Neuronal stem cell (in vitro differentiated cells): ENCODE results near the gene PLD2.

Experiments used
- DNase-seq: peaks from one replicate; pipeline ENCODE4 v3.0.0-alpha.2; 2013; ENCODE audit warnings: low spot score
- H2AFZ ChIP-seq: one replicate; pipeline ENCODE4 v1.6.1; 2013; ENCODE audit warnings: mild to moderate bottlenecking, low read length, inconsistent platforms
- H2AK5ac ChIP-seq: 2 replicates; pipeline ENCODE4 v1.6.1; 2013; ENCODE audit warnings: low read depth, mild to moderate bottlenecking, inconsistent platforms, low read length, moderate library complexity, mixed read lengths
- H2BK120ac ChIP-seq: 2 replicates; pipeline ENCODE4 v1.6.1; 2013; ENCODE audit warnings: low read depth, mild to moderate bottlenecking, inconsistent platforms, low read length, moderate library complexity, mixed read lengths
- H2BK12ac ChIP-seq: one replicate; pipeline ENCODE4 v1.6.1; 2013; ENCODE audit warnings: low read length, inconsistent platforms
- H2BK15ac ChIP-seq: 2 replicates; pipeline ENCODE4 v1.6.1; 2013; ENCODE audit warnings: mild to moderate bottlenecking, low read length, inconsistent platforms, mixed read lengths
- H2BK5ac ChIP-seq: one replicate; pipeline ENCODE4 v1.6.1; 2013; ENCODE audit warnings: inconsistent platforms, mild to moderate bottlenecking, low read length, moderate library complexity
- H3K14ac ChIP-seq: one replicate; pipeline ENCODE4 v1.6.1; 2013; ENCODE audit warnings: low read length, inconsistent platforms
- H3K18ac ChIP-seq: 2 replicates; pipeline ENCODE4 v1.6.1; 2013; ENCODE audit warnings: low read length, inconsistent platforms
- H3K23ac ChIP-seq: 2 replicates; pipeline ENCODE4 v1.6.1; 2013; ENCODE audit warnings: low read depth, mild to moderate bottlenecking, mixed read lengths, low read length, inconsistent platforms; ENCODE audit not compliant: poor library complexity
- H3K27ac ChIP-seq: replicated peaks from 3 replicates; pipeline ENCODE4 v1.5.1; 2013; ENCODE audit warnings: low read length, inconsistent platforms
- H3K27me3 ChIP-seq, 3 experiments: 2 replicates each; pipeline ENCODE4 v1.6.1; 2013; ENCODE audit warnings: low read length in 3 of 3, mild to moderate bottlenecking in 2 of 3, inconsistent platforms in 1 of 3, low read depth in 1 of 3, mixed read lengths in 1 of 3, moderate library complexity in 1 of 3; ENCODE audit not compliant: control insufficient read depth in 3 of 3, insufficient read depth in 3 of 3
- H3K36me3 ChIP-seq, 2 donors: replicated peaks in 1 of 2; 2 replicates each; pipeline ENCODE4 v1.6.1; 2013; ENCODE audit warnings: low read length in 2 of 2; ENCODE audit not compliant: control insufficient read depth in 2 of 2, insufficient read depth in 2 of 2
- H3K4ac ChIP-seq: 2 replicates; pipeline ENCODE4 v1.6.1; 2013; ENCODE audit warnings: inconsistent platforms, mild to moderate bottlenecking, low read length, moderate library complexity
- H3K4me1 ChIP-seq, 2 donors: 1 replicate in 1 of 2; 2 replicates in 1 of 2; pipeline ENCODE4 v1.6.1; 2013; ENCODE audit warnings: low read length in 2 of 2, low read depth in 1 of 2; ENCODE audit not compliant: control insufficient read depth in 2 of 2, insufficient read depth in 1 of 2
- H3K4me2 ChIP-seq: one replicate; pipeline ENCODE4 v1.6.1; 2013; ENCODE audit warnings: mild to moderate bottlenecking, low read length, inconsistent platforms; ENCODE audit not compliant: insufficient read depth, poor library complexity, severe bottlenecking
- H3K4me3 ChIP-seq, 2 donors: 2 replicates each; pipeline ENCODE4 v1.5.1; 2013; ENCODE audit warnings: low read length in 2 of 2, mild to moderate bottlenecking in 2 of 2, inconsistent platforms in 1 of 2, moderate library complexity in 1 of 2
- H3K79me1 ChIP-seq: one replicate; pipeline ENCODE4 v1.6.1; 2013; ENCODE audit warnings: low read depth, mild to moderate bottlenecking, inconsistent platforms, low read length, moderate library complexity
- H3K9ac ChIP-seq: one replicate; pipeline ENCODE4 v1.6.1; 2013; ENCODE audit warnings: mild to moderate bottlenecking, low read depth, low read length, inconsistent platforms; ENCODE audit not compliant: poor library complexity
- H3K9me3 ChIP-seq, 2 donors: replicated peaks in 1 of 2; 2 replicates each; pipeline versions ENCODE3 to v1.6.1; 2013; ENCODE audit warnings: low read length in 2 of 2, mild to moderate bottlenecking in 2 of 2, inconsistent platforms in 1 of 2, low read depth in 1 of 2, mixed read lengths in 1 of 2, moderate library complexity in 1 of 2; ENCODE audit not compliant: control insufficient read depth in 2 of 2, insufficient read depth in 1 of 2
- H4K8ac ChIP-seq: one replicate; pipeline ENCODE4 v1.6.1; 2013; ENCODE audit warnings: low read depth, mild to moderate bottlenecking, inconsistent platforms, low read length, moderate library complexity
- H4K91ac ChIP-seq: one replicate; pipeline ENCODE4 v1.6.1; 2013; ENCODE audit warnings: low read length, low read depth, mild to moderate bottlenecking, inconsistent platforms; ENCODE audit not compliant: poor library complexity
- WGBS, 2 donors: extraction: QIAGEN DNeasy Blood & Tissue Kit; methylation state at CpG; one replicate each; pipeline ENCODE4 v1.1.7; 2013; ENCODE audit warnings: missing lambda C conversion rate in 2 of 2, mixed read lengths in 1 of 2; ENCODE audit not compliant: insufficient read length in 2 of 2, insufficient replicate concordance in 1 of 2; ENCODE audit errors: extremely low coverage in 2 of 2; 5-methylcytosine and 5-hydroxymethylcytosine counted together

Gene PLD2

DNA sequence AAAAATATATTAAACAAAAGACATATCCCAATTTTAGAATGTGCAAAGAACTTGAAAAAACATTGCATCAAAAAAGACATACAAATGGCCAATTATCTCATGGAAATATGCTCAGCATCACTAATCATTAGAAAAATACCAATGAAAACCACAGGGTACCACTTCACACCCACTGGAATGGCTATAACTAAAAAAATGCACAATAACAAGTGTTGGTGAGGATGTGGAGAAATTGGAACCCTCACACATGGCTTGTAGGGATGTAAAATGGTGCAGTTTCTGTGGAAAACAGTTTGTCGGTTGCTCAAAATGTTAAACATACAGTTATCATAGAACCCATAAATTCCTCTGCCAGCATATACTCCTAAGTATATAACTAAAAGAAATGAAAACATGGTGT lies 11.8 kb upstream of the PLD2 start:
- no peak overlapping the region for H3K9ac ChIP-seq
- no peak overlapping the region for H2BK5ac ChIP-seq
- H4K8ac ChIP-seq: no peak overlapping the region
- peaks cover 6 to 10% of the 10 kb centered on the region in 2 donors for H3K4me1 ChIP-seq
- DNase-seq: no peak
- no peaks in the 10 kb centered on the region for H3K9me3 ChIP-seq
- peaks cover 18 to 22% of the 10 kb centered on the region in 2 donors for H3K36me3 ChIP-seq
- no peak overlapping the region for H2BK15ac ChIP-seq
- peak overlapping the region; percentile 78 for H2AFZ ChIP-seq
- H2BK120ac ChIP-seq: no peak overlapping the region
- H4K91ac ChIP-seq: no peak overlapping the region
- no peak overlapping the region for H3K14ac ChIP-seq
- no peak overlapping the region for H3K23ac ChIP-seq
- H3K4ac ChIP-seq: no peak overlapping the region
- no peak overlapping the region for H2BK12ac ChIP-seq
- H3K27ac ChIP-seq: no peak overlapping the region
- no peak overlapping the region for H3K4me3 ChIP-seq
- H3K79me1 ChIP-seq: peaks cover 13% of the 10 kb centered on the region
- no peak overlapping the region for H3K4me2 ChIP-seq
- H3K18ac ChIP-seq: no peak overlapping the region
- WGBS, 2 donors: no CpG with 5 or more reads among the region's 1 CpG
- no peak overlapping the region for H2AK5ac ChIP-seq
- peaks cover 0 to 4% (median 0%) of the 10 kb centered on the region in 3 experiments for H3K27me3 ChIP-seq

- no peak for DNase-seq
- Histone ChIP-seq H3K23ac (no peak overlapping the region), H2BK120ac (no peak overlapping the region), H3K27me3 (no peaks in the 10 kb centered on the region), H3K9me3 (no peaks in the 10 kb centered on the region), H2AFZ (peak overlapping the region; percentile 78), H2AK5ac (no peak overlapping the region), H3K4me1 (peaks cover 4 to 6% of the 10 kb centered on the region in 2 donors), H3K79me1 (peaks cover 13% of the 10 kb centered on the region), H2BK5ac (no peak overlapping the region), H3K4me3 (peak overlapping the region; percentile 88 to 92), H3K14ac (no peak overlapping the region), H3K4ac (no peak overlapping the region), H3K36me3 (peaks cover 18 to 26% of the 10 kb centered on the region in 2 donors), H3K18ac (no peak overlapping the region), H4K8ac (no peak overlapping the region), H3K9ac (peak overlapping the region; percentile 89), H2BK15ac (no peak overlapping the region), H4K91ac (no peak overlapping the region), H3K4me2 (peak overlapping the region; percentile 71), H2BK12ac (no peak overlapping the region), H3K27ac (peak overlapping the region; percentile 38)
- no CpG with 5 or more reads among the region's 7 CpGs for WGBS, 2 donors
Observed at GRCh38 chr17:4796552-4796920, 10.4 kb upstream of the PLD2 start.

- H2AK5ac ChIP-seq: no peak overlapping the region
- H2BK5ac ChIP-seq: no peak overlapping the region
- H4K8ac ChIP-seq: no peak overlapping the region
- H3K4me3 ChIP-seq: peak overlapping the region in 1 of 2 donors; percentile 9
- peaks cover 18 to 26% of the 10 kb centered on the region in 2 donors for H3K36me3 ChIP-seq
- no peak overlapping the region for H2BK12ac ChIP-seq
- no peak overlapping the region for H2BK120ac ChIP-seq
- H3K79me1 ChIP-seq: peaks cover 13% of the 10 kb centered on the region
- no peak overlapping the region for H4K91ac ChIP-seq
- no peak overlapping the region for H2BK15ac ChIP-seq
- no peak overlapping the region for H3K14ac ChIP-seq
- H2AFZ ChIP-seq: no peak overlapping the region
- no peak overlapping the region for H3K9ac ChIP-seq
- H3K9me3 ChIP-seq: no peaks in the 10 kb centered on the region
- H3K4ac ChIP-seq: no peak overlapping the region
- H3K18ac ChIP-seq: no peak overlapping the region
- WGBS, 2 donors: no CpG with 5 or more reads among the region's 10 CpGs
- no peak overlapping the region for H3K23ac ChIP-seq
- no peak overlapping the region for H3K27ac ChIP-seq
- no peaks in the 10 kb centered on the region for H3K27me3 ChIP-seq
- H3K4me2 ChIP-seq: no peak overlapping the region
- no peak for DNase-seq
- H3K4me1 ChIP-seq: peaks cover 4 to 6% of the 10 kb centered on the region in 2 donors
Observed at GRCh38 chr17:4800462-4801196, 6.3 kb upstream of the PLD2 start.

DNA sequence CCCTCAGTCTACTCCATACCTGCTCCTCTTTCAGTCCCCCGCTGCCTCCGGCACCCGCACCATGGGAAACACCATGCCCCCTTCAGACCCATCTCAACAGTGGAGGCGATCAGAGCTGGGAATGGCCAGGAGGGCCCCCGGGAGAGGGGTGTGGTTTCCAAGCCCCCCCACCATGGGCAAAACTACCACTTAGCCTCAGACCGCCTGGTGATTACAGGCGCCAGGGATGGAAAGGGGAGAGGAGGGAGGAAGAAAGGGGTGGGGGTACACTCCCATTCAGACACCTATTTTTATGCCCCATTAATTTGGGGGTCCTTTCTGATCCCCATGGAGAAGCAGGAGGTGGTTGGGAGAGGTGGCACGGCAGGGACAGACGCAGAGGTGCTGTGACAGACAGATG lies 4.7 kb upstream of the PLD2 start, which contains the start of gene C17orf114:
Gene C17orf114, minus strand, starts transcription at position 101 of the 400 bp plus-strand sequence.
- H2AK5ac ChIP-seq: no peak within 1 kb of the TSS
- peaks cover 16 to 24% of the 10 kb centered on the region in 2 donors for H3K36me3 ChIP-seq
- no peak within 1 kb of the TSS for H3K4ac ChIP-seq
- WGBS, 2 donors: no CpG with 5 or more reads among the region's 9 CpGs
- no peak within 1 kb of the TSS for H3K23ac ChIP-seq
- no peak within 1 kb of the TSS for H3K4me2 ChIP-seq
- H3K79me1 ChIP-seq: peaks cover 6% of the 10 kb centered on the region
- H3K4me1 ChIP-seq: peaks cover under 1 to 1% of the 10 kb centered on the region in 2 donors
- no peak within 1 kb of the TSS for H3K14ac ChIP-seq
- no peak within 1 kb of the TSS for H4K91ac ChIP-seq
- no peaks in the 10 kb centered on the region for H3K9me3 ChIP-seq
- no peaks in the 10 kb centered on the region for H3K27me3 ChIP-seq
- H2BK12ac ChIP-seq: no peak within 1 kb of the TSS
- no peak within 1 kb of the TSS for H4K8ac ChIP-seq
- no peak within 1 kb of the TSS for H3K27ac ChIP-seq
- no peak within 1 kb of the TSS for H3K9ac ChIP-seq
- peak within 1 kb of the TSS in 1 of 2 donors; percentile 9 for H3K4me3 ChIP-seq
- H2BK15ac ChIP-seq: no peak within 1 kb of the TSS
- H3K18ac ChIP-seq: no peak within 1 kb of the TSS
- H2AFZ ChIP-seq: no peak within 1 kb of the TSS
- no peak for DNase-seq
- H2BK120ac ChIP-seq: no peak within 1 kb of the TSS
- H2BK5ac ChIP-seq: no peak within 1 kb of the TSS
